ENCODE data around the gene ZNF280D.

ZNF280D gene

GRCh38 chr15:56752986-56753385, 19.7 kb upstream of the ZNF280D start:
- no peak for DNase-seq (ENCODE audit: low read depth)

GRCh38 chr15:56749982-56750381, 16.7 kb upstream of the ZNF280D start:
- no peak for DNase-seq (ENCODE audit: low read depth)

- no peak for DNase-seq (ENCODE audit: low read depth)
Observed at GRCh38 chr15:56744701-56745683, 11.7 kb upstream of the ZNF280D start.

- no peak for DNase-seq (ENCODE audit: low read depth)
Observed at GRCh38 chr15:56741541-56741940, 8.2 kb upstream of the ZNF280D start.

GRCh38 chr15:56739964-56740640, 6.8 kb upstream of the ZNF280D start:
- DNase-seq (ENCODE audit: low read depth), result no peak

- no peak for DNase-seq (ENCODE audit: low read depth)
Observed at GRCh38 chr15:56739474-56739873, 6.2 kb upstream of the ZNF280D start.

- no peak for DNase-seq (ENCODE audit: low read depth)
Observed at GRCh38 chr15:56737791-56738190, 4.5 kb upstream of the ZNF280D start.

- DNase-seq (ENCODE audit: low read depth), result no peak
Observed at GRCh38 chr15:56736881-56737707, 3.8 kb upstream of the ZNF280D start.

- DNase-seq (ENCODE audit: low read depth), result no peak
Observed at GRCh38 chr15:56736308-56736707, 3.0 kb upstream of the ZNF280D start.

GRCh38 chr15:56735589-56735988, 2.3 kb upstream of the ZNF280D start:
- no peak for DNase-seq (ENCODE audit: low read depth)

GRCh38 chr15:56734013-56734635, 815 bp upstream of the ZNF280D start:
- no peak for DNase-seq (ENCODE audit: low read depth)

GRCh38 chr15:56732886-56733135, 498 bp downstream of the ZNF280D start:
- DNase-seq (ENCODE audit: low read depth), result no peak

- no peak for DNase-seq (ENCODE audit: low read depth)
Observed at GRCh38 chr15:56732135-56732885, 999 bp downstream of the ZNF280D start.

GRCh38 chr15:56731548-56731947, 1.8 kb downstream of the ZNF280D start:
- DNase-seq (ENCODE audit: low read depth), result no peak

GRCh38 chr15:56729561-56729960, 3.7 kb downstream of the ZNF280D start:
- no peak for DNase-seq (ENCODE audit: low read depth)

GRCh38 chr15:56725386-56725785, 7.9 kb downstream of the ZNF280D start:
- no peak for DNase-seq (ENCODE audit: low read depth)

- DNase-seq (ENCODE audit: low read depth), result no peak
Observed at GRCh38 chr15:56724232-56724631, 9.1 kb downstream of the ZNF280D start.

GRCh38 chr15:56723787-56724186, 9.5 kb downstream of the ZNF280D start:
- DNase-seq (ENCODE audit: low read depth), result no peak

GRCh38 chr15:56719774-56720555, 13.3 kb downstream of the ZNF280D start:
- no peak for DNase-seq (ENCODE audit: low read depth)

- no peak for DNase-seq (ENCODE audit: low read depth)
Observed at GRCh38 chr15:56719021-56719612, 14.2 kb downstream of the ZNF280D start.
